Uterus (tissue), 2 donors: ENCODE data around the gene ADORA2A.

Experiments
- POLR2A ChIP-seq, 2 donors: fragments of 450-650 bp; IDR thresholded peaks; one replicate each; pipeline ENCODE4 v1.6.1; 2016; ENCODE audit warnings: antibody characterized with exemption in 2 of 2, mild to moderate bottlenecking in 1 of 2, moderate library complexity in 1 of 2
- TF ChIP-seq, protein P1 (sequence below), 4 experiments: fragments of 200-600 bp in 2 of 4; fragments of 450-650 bp in 2 of 4; sonication (generic) in 2 of 4; IDR thresholded peaks; one replicate each; pipeline ENCODE4 v1.5.1; 2016 to 2019; ENCODE audit warnings: antibody characterized with exemption in 4 of 4, mild to moderate bottlenecking in 2 of 4, moderate library complexity in 1 of 4

DNA sequence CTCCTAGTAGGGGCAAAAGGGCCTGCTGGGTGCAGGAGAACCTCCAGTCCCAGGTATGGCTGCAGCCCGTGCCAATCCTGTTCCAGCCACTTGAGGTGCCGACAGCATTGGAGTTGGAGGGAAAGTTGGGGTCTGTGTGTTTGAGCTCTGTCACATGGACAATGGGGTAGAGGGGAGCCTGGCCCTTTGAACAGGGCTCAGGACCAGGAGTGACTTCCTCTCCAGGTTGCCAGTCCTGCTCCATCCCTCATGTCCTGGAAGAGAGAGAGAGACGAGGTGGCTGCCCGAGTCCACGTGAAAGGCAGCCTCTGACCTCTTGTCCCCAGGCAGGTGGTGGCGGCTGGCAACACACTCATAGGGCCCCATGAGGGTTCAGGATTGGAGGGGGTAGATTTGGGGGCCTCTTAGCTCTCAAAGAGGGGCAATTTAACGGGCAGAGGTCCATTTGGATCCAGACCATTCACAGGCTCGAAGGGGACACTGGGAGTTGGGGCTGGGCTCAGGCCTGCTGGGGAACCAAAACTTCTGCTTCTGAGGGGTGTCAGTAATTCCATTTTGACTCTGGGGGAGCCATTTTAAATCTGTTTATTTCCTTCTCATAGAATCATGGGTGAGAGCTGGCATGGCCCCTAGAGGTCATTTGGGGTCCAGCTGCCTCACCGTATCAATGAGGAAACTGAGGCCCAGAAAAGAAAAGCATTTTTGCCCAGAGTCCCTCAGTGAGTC lies 4.1 kb downstream of the ADORA2A start:
- TF ChIP-seq, protein P1, sequence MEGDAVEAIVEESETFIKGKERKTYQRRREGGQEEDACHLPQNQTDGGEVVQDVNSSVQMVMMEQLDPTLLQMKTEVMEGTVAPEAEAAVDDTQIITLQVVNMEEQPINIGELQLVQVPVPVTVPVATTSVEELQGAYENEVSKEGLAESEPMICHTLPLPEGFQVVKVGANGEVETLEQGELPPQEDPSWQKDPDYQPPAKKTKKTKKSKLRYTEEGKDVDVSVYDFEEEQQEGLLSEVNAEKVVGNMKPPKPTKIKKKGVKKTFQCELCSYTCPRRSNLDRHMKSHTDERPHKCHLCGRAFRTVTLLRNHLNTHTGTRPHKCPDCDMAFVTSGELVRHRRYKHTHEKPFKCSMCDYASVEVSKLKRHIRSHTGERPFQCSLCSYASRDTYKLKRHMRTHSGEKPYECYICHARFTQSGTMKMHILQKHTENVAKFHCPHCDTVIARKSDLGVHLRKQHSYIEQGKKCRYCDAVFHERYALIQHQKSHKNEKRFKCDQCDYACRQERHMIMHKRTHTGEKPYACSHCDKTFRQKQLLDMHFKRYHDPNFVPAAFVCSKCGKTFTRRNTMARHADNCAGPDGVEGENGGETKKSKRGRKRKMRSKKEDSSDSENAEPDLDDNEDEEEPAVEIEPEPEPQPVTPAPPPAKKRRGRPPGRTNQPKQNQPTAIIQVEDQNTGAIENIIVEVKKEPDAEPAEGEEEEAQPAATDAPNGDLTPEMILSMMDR (IDR thresholded peaks at IDR 0.05): no peak
- no peak for TF ChIP-seq POLR2A (IDR thresholded peaks at IDR 0.05)
